Vagina (tissue), 2 donors: ENCODE measurements around the gene PRDM2.

ENCODE experiments used
- CTCF ChIP-seq, 3 experiments: fragments of 450-650 bp in 2 of 3; fragments of 200-600 bp in 1 of 3; sonication (generic) in 1 of 3; IDR thresholded peaks; one replicate each; pipeline ENCODE4 v1.5.1; 2017 to 2019; ENCODE audit warnings: antibody characterized with exemption in 3 of 3, mild to moderate bottlenecking in 2 of 3, moderate library complexity in 2 of 3
- POLR2A ChIP-seq, 2 donors: fragments of 450-650 bp; IDR thresholded peaks; one replicate each; pipeline ENCODE4 v1.6.1; 2017; ENCODE audit warnings: antibody characterized with exemption in 2 of 2, mild to moderate bottlenecking in 2 of 2, moderate library complexity in 2 of 2

- TF ChIP-seq POLR2A (IDR thresholded peaks at IDR 0.05): no peak
- no peak for TF ChIP-seq CTCF (IDR thresholded peaks at IDR 0.05)
Observed at GRCh38 chr1:13730751-13731482, 30.9 kb downstream of the PRDM2 start.
